ENCODE results near the gene EFNA3.

EFNA3 gene

GRCh38 chr1:155136748-155137147 lies 58.1 kb downstream of the EFNA3 start:
- no peak for DNase-seq
